ENCODE data around the gene ATXN1. TPM values are rescaled to one million over a fixed set of nuclear protein-coding genes. Genes with fewer than 3 reads are reported as not detected.

ATXN1 gene
- total and polyA plus RNA-seq, 2 of the 8 experiments (the other 6 are each of a cell fraction or from before 2014, with no cell fraction given): 1.6 to 4.0 TPM

DNA sequence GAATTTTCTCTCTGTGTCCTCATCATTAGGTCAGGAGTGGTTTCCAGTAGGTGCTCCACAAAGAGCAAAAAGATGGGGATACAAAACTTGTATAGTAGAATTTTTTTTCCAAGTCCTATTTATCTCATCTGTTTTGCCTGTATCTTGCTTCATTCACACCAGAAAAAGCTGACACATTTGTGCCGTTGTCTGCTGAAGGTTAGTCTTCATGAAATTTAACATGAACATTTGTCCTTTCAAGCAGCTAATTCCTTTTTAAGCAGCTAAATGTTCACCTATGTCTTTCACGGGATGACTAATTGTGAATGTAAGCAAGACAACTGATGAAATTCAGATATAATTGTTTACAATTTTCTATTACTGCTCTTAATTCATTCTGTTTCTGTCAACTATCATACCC lies 83.8 kb downstream of the ATXN1 start (continued):
- TF ChIP-seq, protein P1, sequence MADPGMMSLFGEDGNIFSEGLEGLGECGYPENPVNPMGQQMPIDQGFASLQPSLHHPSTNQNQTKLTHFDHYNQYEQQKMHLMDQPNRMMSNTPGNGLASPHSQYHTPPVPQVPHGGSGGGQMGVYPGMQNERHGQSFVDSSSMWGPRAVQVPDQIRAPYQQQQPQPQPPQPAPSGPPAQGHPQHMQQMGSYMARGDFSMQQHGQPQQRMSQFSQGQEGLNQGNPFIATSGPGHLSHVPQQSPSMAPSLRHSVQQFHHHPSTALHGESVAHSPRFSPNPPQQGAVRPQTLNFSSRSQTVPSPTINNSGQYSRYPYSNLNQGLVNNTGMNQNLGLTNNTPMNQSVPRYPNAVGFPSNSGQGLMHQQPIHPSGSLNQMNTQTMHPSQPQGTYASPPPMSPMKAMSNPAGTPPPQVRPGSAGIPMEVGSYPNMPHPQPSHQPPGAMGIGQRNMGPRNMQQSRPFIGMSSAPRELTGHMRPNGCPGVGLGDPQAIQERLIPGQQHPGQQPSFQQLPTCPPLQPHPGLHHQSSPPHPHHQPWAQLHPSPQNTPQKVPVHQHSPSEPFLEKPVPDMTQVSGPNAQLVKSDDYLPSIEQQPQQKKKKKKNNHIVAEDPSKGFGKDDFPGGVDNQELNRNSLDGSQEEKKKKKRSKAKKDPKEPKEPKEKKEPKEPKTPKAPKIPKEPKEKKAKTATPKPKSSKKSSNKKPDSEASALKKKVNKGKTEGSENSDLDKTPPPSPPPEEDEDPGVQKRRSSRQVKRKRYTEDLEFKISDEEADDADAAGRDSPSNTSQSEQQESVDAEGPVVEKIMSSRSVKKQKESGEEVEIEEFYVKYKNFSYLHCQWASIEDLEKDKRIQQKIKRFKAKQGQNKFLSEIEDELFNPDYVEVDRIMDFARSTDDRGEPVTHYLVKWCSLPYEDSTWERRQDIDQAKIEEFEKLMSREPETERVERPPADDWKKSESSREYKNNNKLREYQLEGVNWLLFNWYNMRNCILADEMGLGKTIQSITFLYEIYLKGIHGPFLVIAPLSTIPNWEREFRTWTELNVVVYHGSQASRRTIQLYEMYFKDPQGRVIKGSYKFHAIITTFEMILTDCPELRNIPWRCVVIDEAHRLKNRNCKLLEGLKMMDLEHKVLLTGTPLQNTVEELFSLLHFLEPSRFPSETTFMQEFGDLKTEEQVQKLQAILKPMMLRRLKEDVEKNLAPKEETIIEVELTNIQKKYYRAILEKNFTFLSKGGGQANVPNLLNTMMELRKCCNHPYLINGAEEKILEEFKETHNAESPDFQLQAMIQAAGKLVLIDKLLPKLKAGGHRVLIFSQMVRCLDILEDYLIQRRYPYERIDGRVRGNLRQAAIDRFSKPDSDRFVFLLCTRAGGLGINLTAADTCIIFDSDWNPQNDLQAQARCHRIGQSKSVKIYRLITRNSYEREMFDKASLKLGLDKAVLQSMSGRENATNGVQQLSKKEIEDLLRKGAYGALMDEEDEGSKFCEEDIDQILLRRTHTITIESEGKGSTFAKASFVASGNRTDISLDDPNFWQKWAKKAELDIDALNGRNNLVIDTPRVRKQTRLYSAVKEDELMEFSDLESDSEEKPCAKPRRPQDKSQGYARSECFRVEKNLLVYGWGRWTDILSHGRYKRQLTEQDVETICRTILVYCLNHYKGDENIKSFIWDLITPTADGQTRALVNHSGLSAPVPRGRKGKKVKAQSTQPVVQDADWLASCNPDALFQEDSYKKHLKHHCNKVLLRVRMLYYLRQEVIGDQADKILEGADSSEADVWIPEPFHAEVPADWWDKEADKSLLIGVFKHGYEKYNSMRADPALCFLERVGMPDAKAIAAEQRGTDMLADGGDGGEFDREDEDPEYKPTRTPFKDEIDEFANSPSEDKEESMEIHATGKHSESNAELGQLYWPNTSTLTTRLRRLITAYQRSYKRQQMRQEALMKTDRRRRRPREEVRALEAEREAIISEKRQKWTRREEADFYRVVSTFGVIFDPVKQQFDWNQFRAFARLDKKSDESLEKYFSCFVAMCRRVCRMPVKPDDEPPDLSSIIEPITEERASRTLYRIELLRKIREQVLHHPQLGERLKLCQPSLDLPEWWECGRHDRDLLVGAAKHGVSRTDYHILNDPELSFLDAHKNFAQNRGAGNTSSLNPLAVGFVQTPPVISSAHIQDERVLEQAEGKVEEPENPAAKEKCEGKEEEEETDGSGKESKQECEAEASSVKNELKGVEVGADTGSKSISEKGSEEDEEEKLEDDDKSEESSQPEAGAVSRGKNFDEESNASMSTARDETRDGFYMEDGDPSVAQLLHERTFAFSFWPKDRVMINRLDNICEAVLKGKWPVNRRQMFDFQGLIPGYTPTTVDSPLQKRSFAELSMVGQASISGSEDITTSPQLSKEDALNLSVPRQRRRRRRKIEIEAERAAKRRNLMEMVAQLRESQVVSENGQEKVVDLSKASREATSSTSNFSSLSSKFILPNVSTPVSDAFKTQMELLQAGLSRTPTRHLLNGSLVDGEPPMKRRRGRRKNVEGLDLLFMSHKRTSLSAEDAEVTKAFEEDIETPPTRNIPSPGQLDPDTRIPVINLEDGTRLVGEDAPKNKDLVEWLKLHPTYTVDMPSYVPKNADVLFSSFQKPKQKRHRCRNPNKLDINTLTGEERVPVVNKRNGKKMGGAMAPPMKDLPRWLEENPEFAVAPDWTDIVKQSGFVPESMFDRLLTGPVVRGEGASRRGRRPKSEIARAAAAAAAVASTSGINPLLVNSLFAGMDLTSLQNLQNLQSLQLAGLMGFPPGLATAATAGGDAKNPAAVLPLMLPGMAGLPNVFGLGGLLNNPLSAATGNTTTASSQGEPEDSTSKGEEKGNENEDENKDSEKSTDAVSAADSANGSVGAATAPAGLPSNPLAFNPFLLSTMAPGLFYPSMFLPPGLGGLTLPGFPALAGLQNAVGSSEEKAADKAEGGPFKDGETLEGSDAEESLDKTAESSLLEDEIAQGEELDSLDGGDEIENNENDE (IDR thresholded peaks at IDR 0.05; ENCODE audit: insufficient replicate concordance, low read length): no peak
- TF ChIP-seq, protein P2, sequence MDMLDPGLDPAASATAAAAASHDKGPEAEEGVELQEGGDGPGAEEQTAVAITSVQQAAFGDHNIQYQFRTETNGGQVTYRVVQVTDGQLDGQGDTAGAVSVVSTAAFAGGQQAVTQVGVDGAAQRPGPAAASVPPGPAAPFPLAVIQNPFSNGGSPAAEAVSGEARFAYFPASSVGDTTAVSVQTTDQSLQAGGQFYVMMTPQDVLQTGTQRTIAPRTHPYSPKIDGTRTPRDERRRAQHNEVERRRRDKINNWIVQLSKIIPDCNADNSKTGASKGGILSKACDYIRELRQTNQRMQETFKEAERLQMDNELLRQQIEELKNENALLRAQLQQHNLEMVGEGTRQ (IDR thresholded peaks at IDR 0.05; ENCODE audit: low read length): no peak
- TF ChIP-seq, protein P3, sequence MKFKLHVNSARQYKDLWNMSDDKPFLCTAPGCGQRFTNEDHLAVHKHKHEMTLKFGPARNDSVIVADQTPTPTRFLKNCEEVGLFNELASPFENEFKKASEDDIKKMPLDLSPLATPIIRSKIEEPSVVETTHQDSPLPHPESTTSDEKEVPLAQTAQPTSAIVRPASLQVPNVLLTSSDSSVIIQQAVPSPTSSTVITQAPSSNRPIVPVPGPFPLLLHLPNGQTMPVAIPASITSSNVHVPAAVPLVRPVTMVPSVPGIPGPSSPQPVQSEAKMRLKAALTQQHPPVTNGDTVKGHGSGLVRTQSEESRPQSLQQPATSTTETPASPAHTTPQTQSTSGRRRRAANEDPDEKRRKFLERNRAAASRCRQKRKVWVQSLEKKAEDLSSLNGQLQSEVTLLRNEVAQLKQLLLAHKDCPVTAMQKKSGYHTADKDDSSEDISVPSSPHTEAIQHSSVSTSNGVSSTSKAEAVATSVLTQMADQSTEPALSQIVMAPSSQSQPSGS (IDR thresholded peaks at IDR 0.05; ENCODE audit: low read length): no peak
- TF ChIP-seq, protein P4, sequence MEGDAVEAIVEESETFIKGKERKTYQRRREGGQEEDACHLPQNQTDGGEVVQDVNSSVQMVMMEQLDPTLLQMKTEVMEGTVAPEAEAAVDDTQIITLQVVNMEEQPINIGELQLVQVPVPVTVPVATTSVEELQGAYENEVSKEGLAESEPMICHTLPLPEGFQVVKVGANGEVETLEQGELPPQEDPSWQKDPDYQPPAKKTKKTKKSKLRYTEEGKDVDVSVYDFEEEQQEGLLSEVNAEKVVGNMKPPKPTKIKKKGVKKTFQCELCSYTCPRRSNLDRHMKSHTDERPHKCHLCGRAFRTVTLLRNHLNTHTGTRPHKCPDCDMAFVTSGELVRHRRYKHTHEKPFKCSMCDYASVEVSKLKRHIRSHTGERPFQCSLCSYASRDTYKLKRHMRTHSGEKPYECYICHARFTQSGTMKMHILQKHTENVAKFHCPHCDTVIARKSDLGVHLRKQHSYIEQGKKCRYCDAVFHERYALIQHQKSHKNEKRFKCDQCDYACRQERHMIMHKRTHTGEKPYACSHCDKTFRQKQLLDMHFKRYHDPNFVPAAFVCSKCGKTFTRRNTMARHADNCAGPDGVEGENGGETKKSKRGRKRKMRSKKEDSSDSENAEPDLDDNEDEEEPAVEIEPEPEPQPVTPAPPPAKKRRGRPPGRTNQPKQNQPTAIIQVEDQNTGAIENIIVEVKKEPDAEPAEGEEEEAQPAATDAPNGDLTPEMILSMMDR (IDR thresholded peaks at IDR 0.05; ENCODE audit: control extremely low read depth in 1 of 3, insufficient read depth in 1 of 3, low read depth in 1 of 3, low read length in 3 of 3): no peak
- TF ChIP-seq CTBP2 (IDR thresholded peaks at IDR 0.05; ENCODE audit: borderline replicate concordance, insufficient read depth, insufficient read length, low read length): no peak
